Osteocyte (in vitro differentiated cells): ENCODE measurements around the gene CACHD1. TPM values are rescaled to one million over a fixed set of nuclear protein-coding genes. Genes with fewer than 3 reads are reported as not detected.
A peak's percentile ranks its signal among the peaks of the same experiment; 100 is the strongest.

Experiments used
- DNase-seq: peaks from one replicate; pipeline ENCODE4 v3.0.0; 2021; ENCODE audit warnings: mixed read lengths; ENCODE audit not compliant: unreplicated experiment; ENCODE audit errors: extremely low spot score
- H3K27ac Mint-ChIP-seq: one replicate; pipeline ENCODE4 v1.8.0; 2021; ENCODE audit warnings: mild to moderate bottlenecking, mixed read lengths; ENCODE audit not compliant: unreplicated experiment
- H3K27me3 Mint-ChIP-seq: one replicate; pipeline ENCODE4 v1.8.0; 2021; ENCODE audit warnings: mixed read lengths; ENCODE audit not compliant: unreplicated experiment
- H3K36me3 Mint-ChIP-seq: one replicate; pipeline ENCODE4 v1.8.0; 2021; ENCODE audit warnings: mixed read lengths; ENCODE audit not compliant: unreplicated experiment
- H3K4me1 Mint-ChIP-seq: one replicate; pipeline ENCODE4 v1.8.0; 2021; ENCODE audit warnings: mixed read lengths; ENCODE audit not compliant: unreplicated experiment
- H3K4me3 Mint-ChIP-seq: one replicate; pipeline ENCODE4 v1.8.0; 2021; ENCODE audit warnings: mild to moderate bottlenecking, moderate library complexity, mixed read lengths; ENCODE audit not compliant: unreplicated experiment
- H3K9me3 Mint-ChIP-seq: one replicate; pipeline ENCODE4 v1.8.0; 2021; ENCODE audit warnings: mixed read lengths; ENCODE audit not compliant: unreplicated experiment
- total RNA-seq: library from RNA; stranded (reverse); gene quantifications from 2 replicates; pipeline ENCODE4 v1.2.1, GENCODE V29; 2021
- TF ChIP-seq, protein P1 (sequence below): fragments of 200-600 bp; sonication (generic); IDR thresholded peaks from 2 replicates; pipeline ENCODE4 v1.5.0; 2021; ENCODE audit warnings: antibody characterized with exemption, mild to moderate bottlenecking, moderate library complexity

The CACHD1 gene
- total RNA-seq, 1 donor from 2014 or later = 5.5 TPM

DNA sequence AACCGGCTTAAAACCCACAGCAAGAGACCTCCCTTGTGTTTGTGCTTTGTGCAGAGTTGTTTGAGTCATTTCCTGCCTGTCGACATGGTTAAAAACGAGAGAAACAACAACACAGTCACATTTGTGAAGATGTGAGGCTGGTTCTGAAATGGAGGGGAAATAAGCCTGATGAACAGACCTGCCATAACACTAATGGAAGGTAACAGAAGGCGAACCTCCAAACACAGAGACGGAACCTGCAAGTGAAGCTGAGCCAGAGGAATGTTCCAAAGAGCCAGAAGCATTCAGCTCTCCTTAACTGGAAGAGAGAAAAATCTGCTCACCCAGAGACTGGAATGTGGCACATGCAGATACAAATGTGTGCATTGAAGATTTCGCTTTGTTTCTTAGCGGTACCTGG lies 221.7 kb downstream of the CACHD1 start:
- Mint-ChIP-seq H3K4me3 (no peak overlapping the region), H3K36me3 (peaks cover 3% of the 10 kb centered on the region), H3K27me3 (no peaks in the 10 kb centered on the region), H3K9me3 (no peaks in the 10 kb centered on the region), H3K4me1 (peaks cover 11% of the 10 kb centered on the region), H3K27ac (peak overlapping the region; percentile 31)
- DNase-seq = no peak
- TF ChIP-seq, protein P1, sequence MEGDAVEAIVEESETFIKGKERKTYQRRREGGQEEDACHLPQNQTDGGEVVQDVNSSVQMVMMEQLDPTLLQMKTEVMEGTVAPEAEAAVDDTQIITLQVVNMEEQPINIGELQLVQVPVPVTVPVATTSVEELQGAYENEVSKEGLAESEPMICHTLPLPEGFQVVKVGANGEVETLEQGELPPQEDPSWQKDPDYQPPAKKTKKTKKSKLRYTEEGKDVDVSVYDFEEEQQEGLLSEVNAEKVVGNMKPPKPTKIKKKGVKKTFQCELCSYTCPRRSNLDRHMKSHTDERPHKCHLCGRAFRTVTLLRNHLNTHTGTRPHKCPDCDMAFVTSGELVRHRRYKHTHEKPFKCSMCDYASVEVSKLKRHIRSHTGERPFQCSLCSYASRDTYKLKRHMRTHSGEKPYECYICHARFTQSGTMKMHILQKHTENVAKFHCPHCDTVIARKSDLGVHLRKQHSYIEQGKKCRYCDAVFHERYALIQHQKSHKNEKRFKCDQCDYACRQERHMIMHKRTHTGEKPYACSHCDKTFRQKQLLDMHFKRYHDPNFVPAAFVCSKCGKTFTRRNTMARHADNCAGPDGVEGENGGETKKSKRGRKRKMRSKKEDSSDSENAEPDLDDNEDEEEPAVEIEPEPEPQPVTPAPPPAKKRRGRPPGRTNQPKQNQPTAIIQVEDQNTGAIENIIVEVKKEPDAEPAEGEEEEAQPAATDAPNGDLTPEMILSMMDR = no peak

DNA sequence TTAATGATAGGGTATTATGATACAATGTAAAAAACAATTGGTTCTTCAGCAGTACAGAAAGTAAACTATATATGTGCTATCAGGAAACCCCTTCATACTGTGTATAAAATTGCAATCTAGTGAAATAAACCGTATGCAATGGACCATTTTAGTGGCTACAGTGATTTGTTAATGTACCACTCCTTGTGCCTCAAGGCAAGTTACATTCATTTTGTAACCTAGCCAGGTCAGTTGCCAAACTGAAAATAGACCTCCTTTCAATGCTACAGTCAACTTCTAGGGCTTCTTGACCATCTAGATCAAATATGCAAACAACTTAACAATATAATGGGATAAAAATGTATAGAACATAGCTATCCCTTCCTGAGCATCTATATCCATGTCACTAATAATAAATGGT lies 223.0 kb downstream of the CACHD1 start:
- no peak overlapping the region for H3K4me3 Mint-ChIP-seq
- H3K27me3 Mint-ChIP-seq = no peaks in the 10 kb centered on the region
- H3K9me3 Mint-ChIP-seq = no peaks in the 10 kb centered on the region
- peaks cover 3% of the 10 kb centered on the region for H3K36me3 Mint-ChIP-seq
- no peak for DNase-seq
- peaks cover 11% of the 10 kb centered on the region for H3K4me1 Mint-ChIP-seq
- TF ChIP-seq, protein P1 = no peak
- H3K27ac Mint-ChIP-seq = no peak overlapping the region

DNA sequence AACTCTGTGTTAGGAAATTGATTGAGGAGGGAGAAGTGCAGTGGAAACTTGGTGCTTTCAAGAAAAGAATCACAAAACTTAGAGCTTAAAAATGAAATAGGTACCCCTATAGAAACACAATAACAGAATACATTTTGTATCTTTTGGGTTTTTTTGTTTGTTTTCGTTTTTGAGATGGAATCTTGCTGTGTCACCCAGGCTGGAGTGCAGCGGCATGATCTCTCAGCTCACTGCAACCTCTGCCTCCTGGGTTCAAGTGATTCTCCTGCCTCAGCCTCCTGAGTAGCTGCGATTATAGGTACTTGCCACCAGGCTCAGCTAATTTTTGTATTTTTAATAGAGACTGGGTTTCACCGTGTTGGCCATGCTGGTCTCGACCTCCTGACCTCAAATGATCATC lies 223.5 kb downstream of the CACHD1 start:
- Mint-ChIP-seq H3K27ac (no peak overlapping the region), H3K4me1 (peaks cover 11% of the 10 kb centered on the region), H3K36me3 (peaks cover 3% of the 10 kb centered on the region), H3K27me3 (no peaks in the 10 kb centered on the region), H3K4me3 (no peak overlapping the region), H3K9me3 (no peaks in the 10 kb centered on the region)
- no peak for DNase-seq
- TF ChIP-seq, protein P1 = no peak

DNA sequence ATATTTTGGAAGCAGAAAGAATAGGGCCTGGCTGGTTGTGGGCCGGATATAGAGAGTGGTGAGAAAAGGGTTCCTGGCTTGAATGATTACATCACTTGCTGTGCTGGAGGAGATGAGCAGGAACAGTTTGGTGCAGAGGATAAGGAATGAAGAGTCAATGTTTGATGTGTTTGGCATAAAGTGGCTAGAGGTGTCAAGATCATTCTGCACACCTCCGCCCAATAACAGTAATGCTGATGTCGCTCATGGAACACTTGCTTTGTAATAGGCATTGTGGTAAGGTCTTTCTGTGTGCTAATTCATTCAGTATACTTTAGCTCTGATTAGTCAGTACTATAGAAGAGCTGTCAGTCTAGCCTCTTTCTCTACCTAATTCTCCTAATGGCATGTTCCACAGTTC lies 226.9 kb downstream of the CACHD1 start:
- TF ChIP-seq, protein P1 = no peak
- Mint-ChIP-seq H3K27ac (no peak overlapping the region), H3K36me3 (no peaks in the 10 kb centered on the region), H3K4me3 (no peak overlapping the region), H3K9me3 (no peaks in the 10 kb centered on the region), H3K27me3 (peaks cover 9% of the 10 kb centered on the region), H3K4me1 (peaks cover 17% of the 10 kb centered on the region)
- DNase-seq = no peak

DNA sequence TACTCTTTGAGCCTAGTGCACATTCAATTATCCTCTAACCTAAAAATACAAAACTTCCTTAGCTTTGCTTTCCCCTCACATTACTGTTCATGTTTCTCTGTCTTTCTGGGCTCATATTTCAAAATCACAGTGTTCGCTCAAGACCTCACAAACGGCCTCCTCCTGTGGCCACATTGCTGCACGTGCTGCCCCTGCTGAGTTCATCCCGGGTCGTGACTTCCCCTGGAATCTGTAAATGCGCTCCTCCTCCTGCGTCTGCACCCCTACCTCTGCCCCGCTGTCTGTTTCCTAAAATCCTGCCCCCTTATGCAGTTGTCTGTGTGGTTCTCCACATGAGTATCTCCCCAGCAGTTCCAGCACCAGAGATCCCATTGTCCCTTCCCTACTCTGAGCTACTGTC lies 229.4 kb downstream of the CACHD1 start:
- H3K27ac Mint-ChIP-seq = peak overlapping the region; percentile 2
- no peak for DNase-seq
- H3K4me3 Mint-ChIP-seq = no peak overlapping the region
- H3K4me1 Mint-ChIP-seq = peaks cover 14% of the 10 kb centered on the region
- no peaks in the 10 kb centered on the region for H3K9me3 Mint-ChIP-seq
- peaks cover 11% of the 10 kb centered on the region for H3K27me3 Mint-ChIP-seq
- TF ChIP-seq, protein P1 = no peak
- no peaks in the 10 kb centered on the region for H3K36me3 Mint-ChIP-seq
